ENCODE data around the gene RNU7-1. TPM values are rescaled to one million over a fixed set of nuclear protein-coding genes. Genes with fewer than 3 reads are reported as not detected.

The RNU7-1 gene
- total RNA-seq: not detected in 2 replicates

GRCh38 chr12:6943722-6944380 is at the start of gene RNU7-1, which contains the start of gene C12orf57:
TSS of gene RNU7-1 (plus strand) at chr12:6943816.
TSS of gene C12orf57 (plus strand) at chr12:6944022. CDS start at chr12:6944122, 100 bp downstream.

GRCh38 chr12:6904280-6905276 is 39.0 kb upstream of the RNU7-1 start, which contains the start of gene LRRC23:
TSS of gene LRRC23 (plus strand) at chr12:6904822. CDS start at chr12:6905634, 812 bp downstream.

GRCh38 chr12:6914246-6914946 is 29.2 kb upstream of the RNU7-1 start, which contains the start of gene ENO2:
TSS of gene ENO2 (plus strand) at chr12:6914580. CDS start at chr12:6915833, 1,253 bp downstream.

GRCh38 chr12:6927379-6928021 is 16.1 kb upstream of the RNU7-1 start, which contains the start of gene ATN1:
TSS of gene ATN1 (plus strand) at chr12:6927959. CDS start at chr12:6934002, 6,043 bp downstream.

GRCh38 chr12:6950811-6951540 is 7.4 kb downstream of the RNU7-1 start, which contains the start of gene PTPN6:
TSS of gene PTPN6 (plus strand) at chr12:6951356. CDS start at chr12:6951513, 157 bp downstream.

Other genes with a start within 250 kb of the RNU7-1 start
- gene PIANP, start 243.0 kb upstream of the RNU7-1 start, total RNA-seq: 0.17 and 0.74 TPM in 2 replicates
- 95.1 and 98.9 TPM in 2 replicates for gene COPS7A, start 219.8 kb upstream of the RNU7-1 start, total RNA-seq
- 235 and 236 TPM in 2 replicates for gene MLF2, start 190.7 kb upstream of the RNU7-1 start, total RNA-seq
- 146 and 275 TPM in 2 replicates for gene PTMS, start 177.5 kb upstream of the RNU7-1 start, total RNA-seq
- 0.17 and 0.74 TPM in 2 replicates for gene LAG3, start 171.3 kb upstream of the RNU7-1 start, total RNA-seq
- gene CD4, start 154.3 kb upstream of the RNU7-1 start, total RNA-seq: 3.3 and 5.2 TPM in 2 replicates
- gene GPR162, start 122.0 kb upstream of the RNU7-1 start, total RNA-seq: 2.0 and 2.7 TPM in 2 replicates
- gene P3H3, start 115.4 kb upstream of the RNU7-1 start, total RNA-seq: 48.6 and 54.1 TPM in 2 replicates
- 1.3 and 2.2 TPM in 2 replicates for gene GNB3, start 102.9 kb upstream of the RNU7-1 start, total RNA-seq
- gene CDCA3, start 92.5 kb upstream of the RNU7-1 start, total RNA-seq: 103 and 118 TPM in 2 replicates
- 80.7 and 84.2 TPM in 2 replicates for gene USP5, start 91.7 kb upstream of the RNU7-1 start, total RNA-seq
- gene TPI1, start 76.3 kb upstream of the RNU7-1 start, total RNA-seq: 1,045 and 1,081 TPM in 2 replicates
- gene SPSB2, start 70.5 kb upstream of the RNU7-1 start, total RNA-seq: 12.6 and 15.6 TPM in 2 replicates
- 8.8 and 10.8 TPM in 2 replicates for gene LRRC23, start 39.0 kb upstream of the RNU7-1 start, total RNA-seq
- 9.6 and 10.4 TPM in 2 replicates for gene ENO2, start 29.2 kb upstream of the RNU7-1 start, total RNA-seq
- 12.1 and 14.6 TPM in 2 replicates for gene ATN1, start 15.9 kb upstream of the RNU7-1 start, total RNA-seq
- 267 and 309 TPM in 2 replicates for gene C12orf57, start 206 bp downstream of the RNU7-1 start, total RNA-seq
- 4.9 and 5.4 TPM in 2 replicates for gene PTPN6, start 7.5 kb downstream of the RNU7-1 start, total RNA-seq
- 372 and 405 TPM in 2 replicates for gene PHB2, start 26.8 kb downstream of the RNU7-1 start, total RNA-seq
- 48.4 and 58.4 TPM in 2 replicates for gene EMG1, start 27.1 kb downstream of the RNU7-1 start, total RNA-seq
- gene LPCAT3, start 74.7 kb downstream of the RNU7-1 start, total RNA-seq: 21.5 and 21.7 TPM in 2 replicates
- 29.8 and 36.6 TPM in 2 replicates for gene C1S, start 116.9 kb downstream of the RNU7-1 start, total RNA-seq
- 101 and 103 TPM in 2 replicates for gene C1R, start 148.6 kb downstream of the RNU7-1 start, total RNA-seq
- gene C1RL, start 165.4 kb downstream of the RNU7-1 start, total RNA-seq: 26.2 and 26.9 TPM in 2 replicates
- gene RBP5, start 185.1 kb downstream of the RNU7-1 start, total RNA-seq: not detected in 2 replicates
- 6.1 and 9.7 TPM in 2 replicates for gene CLSTN3, start 186.6 kb downstream of the RNU7-1 start, total RNA-seq
- gene PEX5, start 245.9 kb downstream of the RNU7-1 start, total RNA-seq: 14.1 and 15.8 TPM in 2 replicates

Data from bronchus fibroblast of lung (primary cell).